ENCODE data around the gene RAB3C.

- no peak for TF ChIP-seq POLR2A (IDR thresholded peaks at IDR 0.05)
- TF ChIP-seq CTCF (IDR thresholded peaks at IDR 0.05 in 8 of 11, conservative IDR thresholded peaks at IDR 0.05 in 3 of 11) = no peak
- no peak for TF ChIP-seq POLR2AphosphoS5 (IDR thresholded peaks at IDR 0.05)
Observed at GRCh38 chr5:58836351-58836750, 253.5 kb downstream of the RAB3C start.

Measured in spleen (tissue), 7 donors.